Stimulated activated CD8-positive, alpha-beta memory T cell treated with anti-CD3 and anti-CD28 coated beads, Interleukin-12 subunit alpha, Interleukin-12 subunit beta, amount 100 ng/mL, for 24 hours (primary cell): Measurements from ENCODE around the gene SNURF.
"Not testable (repeated sequence)": the region's sequence is repeated elsewhere in the genome, so short reads cannot be mapped to it uniquely, and the experiment has no call there.

Experiments used
- DNase-seq: peaks from one replicate; pipeline ENCODE4 v3.0.0-alpha.2; 2020; ENCODE audit errors: extremely low read depth

Gene SNURF

DNA sequence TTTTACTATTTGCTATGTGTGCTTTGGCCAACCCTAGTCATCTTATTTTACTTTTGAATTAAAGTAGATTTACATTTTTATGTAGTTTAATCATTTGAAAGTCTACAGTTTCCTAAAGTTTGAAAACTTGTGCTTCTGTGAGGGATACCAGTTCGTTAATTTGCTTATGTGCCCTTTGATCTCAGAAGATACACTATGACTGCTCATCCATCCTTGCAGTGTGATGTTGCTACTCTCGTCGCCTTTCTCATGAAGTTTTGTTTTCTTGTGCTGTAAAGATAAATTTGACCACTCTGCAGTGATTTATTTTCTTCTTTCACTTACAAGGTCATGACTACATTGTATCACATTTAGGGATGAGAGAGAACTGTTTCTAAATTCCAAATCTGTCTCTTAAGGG, 16.3 kb downstream of the SNURF start:
- no peak for DNase-seq

DNA sequence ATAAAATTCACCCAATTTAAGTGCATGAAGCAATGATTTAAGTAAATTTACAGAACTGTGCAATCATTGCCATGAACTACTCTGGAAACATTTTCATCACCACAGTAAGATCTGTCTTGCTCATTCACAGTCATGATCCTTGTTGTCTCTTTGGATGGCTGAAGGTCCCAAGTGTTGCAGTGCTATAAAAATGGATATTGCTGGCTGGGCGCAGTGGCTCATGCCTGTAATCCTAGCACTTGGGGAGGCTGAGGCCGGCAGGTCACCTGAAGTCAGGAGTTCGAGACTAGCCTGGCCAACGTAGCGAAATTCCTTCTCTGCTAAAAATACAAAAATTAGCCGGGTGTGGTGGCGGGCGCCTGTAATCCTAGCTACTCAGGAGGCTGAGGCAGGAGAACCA, 17.0 kb downstream of the SNURF start:
- no peak for DNase-seq

DNA sequence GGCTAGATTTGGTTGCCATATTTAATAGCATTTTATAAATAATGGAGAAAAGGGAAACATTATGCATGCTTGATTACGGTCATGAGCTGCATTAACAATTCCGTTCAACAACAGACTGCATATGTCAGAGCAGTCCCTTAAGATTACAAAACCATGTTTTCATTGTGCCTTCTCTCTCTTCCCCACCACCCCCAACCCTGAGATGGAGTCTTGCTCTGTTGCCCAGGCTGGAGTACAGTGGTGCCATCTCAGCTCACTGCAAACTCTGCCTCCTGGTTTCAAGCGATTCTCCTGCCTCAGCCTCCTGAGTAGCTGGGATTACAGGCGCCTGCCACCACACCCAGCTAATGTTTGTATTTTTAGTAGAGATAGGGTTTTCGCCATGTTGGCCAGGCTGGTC, 17.9 kb downstream of the SNURF start:
- not testable (repeated sequence) for DNase-seq

DNA sequence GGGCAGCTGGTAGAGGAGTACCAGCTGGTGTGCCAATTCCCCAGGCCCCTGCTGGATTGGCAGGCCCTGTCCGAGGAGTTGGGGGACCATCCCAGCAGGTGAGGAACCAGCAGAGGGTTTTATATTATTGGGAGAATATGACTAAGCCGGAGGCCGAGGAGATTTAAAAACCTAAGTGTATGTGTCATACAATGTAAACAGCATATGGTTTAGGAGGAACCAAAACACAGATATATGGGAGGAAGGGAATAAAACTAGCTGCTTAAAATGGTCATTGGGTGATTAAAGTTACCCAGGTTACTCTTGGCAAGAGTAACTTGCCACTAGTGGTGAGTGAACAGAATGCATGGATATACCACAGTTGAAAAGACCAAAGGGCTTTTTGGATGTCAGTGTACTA, 22.1 kb downstream of the SNURF start:
- DNase-seq = no peak

DNA sequence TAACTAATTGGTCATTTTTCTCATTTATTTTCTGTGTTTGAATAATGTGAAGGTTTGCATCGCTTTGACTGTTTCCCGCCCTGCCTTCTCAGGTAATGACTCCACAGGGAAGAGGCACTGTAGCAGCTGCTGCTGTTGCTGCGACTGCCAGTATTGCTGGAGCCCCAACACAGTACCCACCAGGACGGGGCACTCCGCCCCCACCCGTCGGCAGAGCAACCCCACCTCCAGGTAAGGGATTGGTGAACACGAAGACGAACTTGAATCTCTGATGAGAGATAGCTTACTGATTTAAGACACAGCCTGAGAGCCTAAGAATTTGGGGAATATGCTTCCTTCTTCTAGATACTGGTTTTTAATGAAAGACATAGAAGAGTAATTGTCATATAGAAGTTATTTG, 22.9 kb downstream of the SNURF start:
- no peak for DNase-seq

DNA sequence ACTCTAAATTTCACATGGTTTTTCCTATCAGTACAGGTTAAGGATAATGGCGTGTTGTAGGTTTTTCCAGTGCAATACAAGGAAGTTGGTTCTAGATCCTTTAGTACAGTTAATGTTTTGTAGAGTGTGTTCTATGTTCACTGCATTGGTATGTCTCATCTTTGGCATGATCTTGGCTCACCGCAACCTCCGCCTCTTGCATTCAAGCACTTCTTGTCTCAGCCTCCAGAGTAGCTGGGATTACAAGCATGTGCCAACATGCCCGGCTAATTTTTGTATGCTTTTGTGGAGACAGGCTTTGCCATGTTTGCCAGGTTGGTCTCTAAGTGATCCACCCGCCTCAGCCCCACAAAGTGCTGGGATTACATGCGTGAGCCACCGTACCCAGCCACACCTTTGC, 30.4 kb downstream of the SNURF start:
- DNase-seq = no peak

DNA sequence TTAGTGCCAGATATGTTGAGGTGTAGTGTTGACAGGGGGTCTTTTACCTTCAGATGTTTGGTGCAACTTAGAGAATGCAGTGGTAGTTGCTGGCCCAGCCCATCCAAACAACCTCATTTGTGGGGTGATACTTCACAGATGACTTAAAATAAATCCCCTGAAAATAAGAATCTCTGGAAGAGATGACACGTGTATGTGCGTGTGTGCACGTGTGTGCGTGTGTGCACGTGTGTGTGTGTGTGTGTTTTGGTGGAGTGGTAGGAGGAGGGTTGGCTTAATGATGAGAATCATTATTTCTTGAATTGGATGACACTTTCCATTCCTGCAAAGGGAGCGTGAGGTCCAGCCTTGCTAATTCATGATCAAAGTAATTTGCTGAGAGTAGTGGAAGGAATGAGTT, 31.9 kb downstream of the SNURF start:
- no peak for DNase-seq
